NCI-H345 treated with DMSO at 0.1 percent for 48 hours (cell line): ENCODE results near the gene DOHH.
"Not testable (repeated sequence)": the region's sequence is repeated elsewhere in the genome, so short reads cannot be mapped to it uniquely, and the experiment has no call there.

ENCODE experiments used
- DNase-seq: peaks from one replicate; lab custom pipeline; 2025; ENCODE audit not compliant: unreplicated experiment; lab: John Stamatoyannopoulos, UW

The DOHH gene

GRCh38 chr19:3535235-3535535 is 34.7 kb upstream of the DOHH start:
- no peak for DNase-seq

GRCh38 chr19:3534375-3535234 is 34.1 kb upstream of the DOHH start:
- no peak for DNase-seq

DNA sequence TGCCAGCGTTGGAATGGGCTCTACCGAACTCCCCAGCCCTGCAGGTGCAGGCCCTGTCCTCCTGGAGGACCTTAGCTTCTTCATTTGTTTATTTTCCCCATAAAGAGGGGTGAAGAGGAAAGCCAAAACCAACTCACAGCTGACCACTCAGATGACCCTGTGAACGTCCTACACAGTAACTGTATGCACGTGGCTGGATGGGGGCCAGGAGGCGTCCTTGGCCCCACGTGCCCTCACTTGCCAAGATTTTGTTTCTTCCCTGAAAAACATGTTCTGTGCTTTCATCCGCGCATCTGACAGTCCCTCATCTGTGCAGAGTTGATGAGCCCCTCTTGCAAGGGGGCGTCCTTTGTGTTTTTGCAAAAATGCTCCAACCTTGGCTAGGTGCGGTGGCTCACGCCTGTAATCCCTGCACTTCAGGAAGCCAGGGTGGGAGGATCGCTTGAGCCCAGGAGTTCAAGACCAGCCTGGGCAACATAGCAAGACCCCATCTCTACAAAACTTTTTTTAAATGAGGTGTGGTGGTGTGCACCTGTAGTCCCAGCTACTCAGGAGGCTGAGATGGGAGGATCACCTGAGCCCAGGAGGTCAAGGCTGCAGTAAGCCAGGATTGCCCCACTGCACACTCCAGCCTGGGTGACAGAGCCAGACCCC is 33.2 kb upstream of the DOHH start:
- no peak for DNase-seq

DNA sequence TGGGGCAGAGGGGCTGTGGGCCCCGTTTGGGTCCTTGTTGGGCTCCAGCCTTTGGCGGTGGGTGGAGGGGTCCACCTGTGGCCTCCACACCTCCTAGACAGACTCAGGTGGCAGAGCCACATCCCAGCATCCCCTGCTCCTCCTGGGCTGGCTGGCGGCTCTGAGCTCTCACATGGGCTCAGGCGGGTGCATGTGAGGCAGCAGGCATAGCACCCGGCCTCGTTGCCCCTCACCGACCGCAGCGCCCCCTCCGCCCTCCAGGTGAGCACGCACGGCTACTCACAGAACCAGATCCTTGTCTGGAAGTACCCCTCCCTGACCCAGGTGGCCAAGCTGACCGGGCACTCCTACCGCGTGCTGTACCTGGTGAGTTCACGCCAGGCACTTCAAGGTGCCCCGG is 32.6 kb upstream of the DOHH start:
- no peak for DNase-seq

DNA sequence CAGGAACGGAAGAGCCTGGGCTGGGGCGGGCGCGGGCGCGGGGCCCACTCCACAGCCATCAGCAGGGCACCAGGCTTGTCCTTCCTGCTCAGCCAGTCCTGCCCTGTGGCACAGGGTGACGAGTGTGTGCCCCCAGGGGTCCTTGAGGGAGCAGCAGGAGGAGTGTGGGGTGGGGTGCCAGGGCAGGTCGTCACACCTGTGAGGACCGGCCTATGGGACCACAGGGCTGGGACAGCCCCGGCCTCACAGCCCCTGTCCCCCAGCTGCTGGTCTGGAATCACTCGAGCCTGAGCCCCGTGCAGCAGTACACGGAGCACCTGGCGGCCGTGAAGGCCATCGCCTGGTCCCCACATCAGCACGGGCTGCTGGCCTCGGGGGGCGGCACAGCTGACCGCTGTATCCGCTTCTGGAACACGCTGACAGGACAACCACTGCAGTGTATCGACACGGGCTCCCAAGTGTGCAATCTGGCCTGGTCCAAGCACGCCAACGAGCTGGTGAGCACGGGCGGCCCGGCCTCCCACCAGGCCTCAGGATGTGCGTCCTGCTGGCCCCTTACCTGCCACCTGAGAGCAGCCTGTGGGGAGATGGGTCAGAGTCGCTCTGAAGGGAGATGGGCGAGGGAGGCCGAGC is 31.8 kb upstream of the DOHH start:
- no peak for DNase-seq

- DNase-seq, result no peak
Measured at GRCh38 chr19:3531716-3532115, 31.2 kb upstream of the DOHH start.

- DNase-seq, result no peak
Measured at GRCh38 chr19:3530389-3530788, 29.9 kb upstream of the DOHH start.

DNA sequence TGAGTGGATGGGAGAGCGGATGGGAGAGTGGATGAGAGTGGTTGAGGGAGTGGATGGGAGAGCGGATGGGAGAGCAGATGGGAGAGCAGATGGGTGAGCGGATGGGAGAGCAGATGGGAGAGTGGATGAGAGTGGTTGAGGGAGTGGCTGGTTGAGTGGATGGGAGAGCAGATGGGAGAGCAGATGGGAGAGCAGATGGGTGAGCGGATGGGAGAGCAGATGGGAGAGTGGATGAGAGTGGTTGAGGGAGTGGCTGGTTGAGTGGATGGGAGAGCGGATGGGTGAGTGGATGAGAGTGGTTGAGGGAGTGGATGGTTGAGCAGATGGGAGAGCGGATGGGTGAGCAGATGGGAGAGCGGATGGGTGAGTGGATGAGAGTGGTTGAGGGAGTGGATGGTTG is 28.8 kb upstream of the DOHH start:
- not testable (repeated sequence) for DNase-seq

GRCh38 chr19:3528539-3529211 is 28.2 kb upstream of the DOHH start:
- no peak for DNase-seq

GRCh38 chr19:3528080-3528479 is 27.6 kb upstream of the DOHH start:
- DNase-seq, result no peak

DNA sequence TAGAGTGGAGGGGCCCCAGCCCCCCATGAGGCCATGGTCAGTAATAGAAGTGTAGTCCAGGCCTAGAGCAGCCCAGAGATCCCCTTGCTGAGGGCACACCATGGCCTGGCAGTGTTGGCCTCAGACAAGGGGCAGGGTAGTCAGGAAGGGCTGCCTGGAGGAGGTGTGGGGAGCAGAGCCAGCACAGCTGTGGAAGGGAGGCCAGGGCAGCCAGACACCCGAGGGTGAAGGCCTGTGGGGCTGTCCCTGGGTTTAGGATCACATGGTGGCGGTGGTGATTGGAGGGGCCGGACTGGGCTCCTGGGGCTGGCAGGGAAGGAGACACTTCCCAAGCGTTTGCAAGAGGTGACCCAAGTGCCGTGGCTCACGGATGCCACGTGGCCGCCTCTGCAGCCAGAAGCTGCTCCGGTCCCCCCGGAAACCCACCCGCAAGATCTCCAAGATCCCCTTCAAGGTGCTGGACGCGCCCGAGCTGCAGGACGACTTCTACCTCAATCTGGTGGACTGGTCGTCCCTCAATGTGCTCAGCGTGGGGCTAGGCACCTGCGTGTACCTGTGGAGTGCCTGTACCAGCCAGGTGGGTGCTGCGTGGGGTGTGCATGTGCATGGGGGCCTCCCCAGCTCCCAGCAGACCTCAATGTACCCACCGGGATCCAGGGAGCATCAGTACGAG is 26.9 kb upstream of the DOHH start:
- DNase-seq, result no peak

DNA sequence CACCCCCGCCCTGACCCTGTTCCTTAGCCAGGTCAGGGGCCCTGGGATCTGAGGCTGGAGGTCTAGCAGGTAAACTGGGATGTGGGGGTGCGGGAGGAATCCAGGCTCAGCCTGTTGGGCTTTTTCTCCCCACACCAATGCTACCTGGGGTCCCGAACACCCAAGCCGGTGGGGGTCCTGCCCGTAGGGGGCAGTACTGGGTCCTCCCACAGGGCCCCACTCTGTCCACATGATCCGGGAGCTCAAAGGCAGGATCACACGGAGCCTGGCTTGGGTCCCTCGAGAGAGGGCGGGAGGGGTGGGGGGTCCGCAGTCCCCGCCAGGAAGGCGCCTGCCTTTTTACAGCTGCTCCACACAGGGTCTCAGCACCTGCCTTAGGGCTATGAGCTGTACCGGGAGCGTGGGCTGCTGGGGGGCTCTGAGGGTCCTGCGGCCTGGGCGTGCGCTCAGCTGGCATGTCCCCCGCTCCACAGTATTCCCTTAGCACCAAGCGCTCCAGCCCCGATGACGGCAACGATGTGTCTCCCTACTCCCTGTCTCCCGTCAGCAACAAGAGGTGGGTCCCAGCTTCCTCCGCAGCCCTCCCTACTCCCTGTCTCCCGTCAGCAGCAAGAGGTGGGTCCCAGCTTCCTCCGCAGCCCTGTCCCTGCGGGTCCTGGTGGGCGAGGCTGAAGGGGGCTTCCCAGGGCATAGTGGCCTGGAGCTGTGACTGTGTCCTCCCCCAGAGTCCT is 26.2 kb upstream of the DOHH start:
- DNase-seq, result no peak

DNA sequence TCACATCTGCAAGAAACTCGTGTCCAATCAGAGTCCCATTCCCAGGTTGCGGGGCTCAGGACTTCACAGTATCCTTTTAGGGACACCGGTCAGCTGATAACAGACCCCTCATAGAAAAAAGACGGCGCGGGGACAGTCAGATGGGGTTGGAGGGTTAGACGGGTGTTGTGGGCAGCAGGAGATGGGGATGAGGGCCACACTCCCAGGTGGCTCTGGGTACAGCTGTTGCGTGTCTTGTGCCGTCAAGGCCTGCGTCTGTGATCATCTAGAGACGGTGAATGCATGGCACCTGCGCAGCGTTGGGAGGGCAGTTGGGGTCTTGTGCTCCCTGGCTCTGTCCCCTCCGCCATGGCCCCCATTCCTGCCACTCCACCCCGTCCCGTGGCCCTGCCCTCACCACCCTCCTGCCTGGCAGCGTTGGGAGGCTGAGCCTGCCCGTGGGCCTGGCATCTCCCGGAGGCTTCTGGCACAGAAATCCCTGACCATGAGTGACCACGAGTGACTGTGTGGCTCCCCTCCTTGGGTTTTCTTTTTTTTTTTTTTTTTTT is 24.5 kb upstream of the DOHH start:
- no peak for DNase-seq

DNA sequence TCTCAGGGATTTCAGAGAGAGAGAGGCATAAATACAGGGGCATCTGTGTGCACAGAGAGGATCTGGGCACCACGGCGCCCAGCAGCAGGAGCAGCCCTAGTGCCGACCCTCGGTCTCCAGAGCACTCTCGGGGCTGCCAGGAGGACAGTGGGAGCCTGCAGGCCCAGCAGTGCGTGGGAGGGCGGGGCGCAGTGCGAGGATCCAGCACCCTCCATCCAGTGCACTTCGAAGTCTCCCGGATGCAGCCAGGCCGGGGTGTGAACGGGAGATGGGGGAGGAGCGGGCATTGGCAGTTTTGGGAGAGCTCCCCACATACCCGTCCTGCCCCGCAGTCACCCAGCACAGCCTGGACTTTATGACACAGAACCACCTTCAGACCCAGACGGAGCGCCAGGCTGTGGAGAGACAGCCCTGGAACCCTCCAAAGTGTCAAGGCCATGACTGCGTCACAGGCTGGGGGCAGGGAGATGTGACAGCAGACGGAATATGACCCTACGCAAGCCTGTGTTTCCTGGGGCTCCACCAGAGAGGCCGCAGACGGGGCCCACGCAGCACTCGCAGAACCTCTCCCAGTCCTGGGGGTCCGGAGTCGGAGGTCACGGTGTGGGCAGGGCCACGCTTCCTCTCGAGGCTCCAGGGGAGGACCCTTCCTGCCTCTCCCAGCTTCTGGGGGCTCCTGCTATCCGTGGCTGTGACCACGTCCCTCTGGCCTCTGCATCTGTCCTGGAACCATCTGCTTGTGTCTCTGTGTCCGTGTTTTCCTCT is 23.8 kb upstream of the DOHH start:
- no peak for DNase-seq

GRCh38 chr19:3523361-3524077 is 23.0 kb upstream of the DOHH start:
- no peak for DNase-seq

DNA sequence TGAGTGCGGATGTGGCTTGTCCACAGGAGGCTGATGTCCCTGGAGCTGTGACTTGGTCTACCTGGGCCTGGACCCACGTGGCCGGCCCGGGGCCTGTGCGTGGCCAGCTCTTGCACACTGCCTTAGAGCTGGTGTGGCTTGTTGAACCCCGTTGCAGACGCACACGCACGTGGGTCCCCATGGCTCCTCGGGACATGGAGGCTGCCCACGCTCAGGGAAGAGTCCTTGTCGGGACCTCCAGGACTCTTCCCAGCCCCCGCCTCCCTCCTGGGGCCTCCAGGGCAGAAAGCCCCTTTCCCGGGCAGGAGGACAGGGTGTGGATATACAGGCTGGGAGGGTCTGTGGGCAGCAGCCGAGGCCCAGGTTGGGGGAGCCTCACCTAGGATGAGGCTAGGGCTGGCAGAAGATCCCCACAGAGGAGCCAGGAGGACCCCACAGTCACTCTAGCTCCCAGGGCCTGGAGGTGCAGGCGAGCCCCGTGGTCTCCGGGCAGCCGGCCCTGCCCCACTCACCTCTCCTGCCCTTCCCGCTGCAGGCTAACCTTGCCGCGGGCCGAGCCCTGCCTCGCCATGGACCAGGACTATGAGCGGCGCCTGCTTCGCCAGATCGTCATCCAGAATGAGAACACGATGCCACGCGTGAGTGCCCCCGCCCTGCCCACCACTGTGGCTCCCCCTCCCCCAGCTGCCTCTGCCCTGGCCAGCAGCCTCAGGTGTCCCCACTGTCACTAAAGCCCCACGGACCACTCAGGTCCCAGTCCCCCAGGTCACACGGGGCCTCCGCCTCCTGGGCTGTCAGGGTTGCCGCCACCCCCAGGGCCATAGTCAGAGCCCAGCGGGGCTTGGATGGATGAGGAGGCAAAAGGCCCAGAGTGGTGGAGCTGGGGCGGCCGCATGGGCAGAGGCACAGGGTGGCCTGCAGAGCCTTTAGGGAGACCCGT is 22.2 kb upstream of the DOHH start:
- DNase-seq, result no peak

GRCh38 chr19:3521104-3521445 is 20.6 kb upstream of the DOHH start:
- no peak for DNase-seq
